Panc1 (cell line): Measurements from ENCODE around the gene LCE6A. TPM values are rescaled to one million over a fixed set of nuclear protein-coding genes. Genes with fewer than 3 reads are reported as not detected.

ENCODE experiments used
- ATAC-seq: fragments of 200-7000 bp; cut with Tn5 transposase; 2 replicates; pipeline ENCODE4 v1.9.1; 2020; ENCODE audit warnings: mild to moderate bottlenecking, moderate library complexity
- BruUV-seq: library from RNA; stranded (reverse); fragments of 400-500 nt; replicated peaks from 2 replicates; lab custom pipeline; 2021; lab: Mats Ljungman, UMichigan
- CTCF ChIA-PET: fragments of 300-600 bp; sonication (Branson Sonifier 250); formaldehyde crosslinking; loops from one replicate; lab custom pipeline; 2022; ENCODE audit warnings: antibody characterized with exemption; lab: Charles Lee
- POLR2A ChIA-PET: fragments of 300-600 bp; sonication (Branson Sonifier 250); formaldehyde crosslinking; loops from one replicate; lab custom pipeline; 2022; ENCODE audit warnings: antibody characterized with exemption; lab: Charles Lee
- DNase-seq: peaks from one replicate; pipeline ENCODE4 v3.0.0-alpha.2; 2010; ENCODE audit warnings: low read depth, low spot score
- H3K27ac ChIP-seq: 2 replicates; pipeline ENCODE4 v1.5.1; 2011; ENCODE audit warnings: mild to moderate bottlenecking, low read length, inconsistent platforms
- H3K27me3 ChIP-seq: fragments of 200-500 bp; sonication (Bioruptor generic); 2 replicates; pipeline ENCODE4 v1.6.0; 2014; ENCODE audit warnings: low read length, inconsistent platforms; ENCODE audit not compliant: control insufficient read depth, insufficient read depth
- H3K36me3 ChIP-seq: fragments of 200-500 bp; sonication (Bioruptor generic); 2 replicates; pipeline ENCODE4 v1.5.1; 2014; ENCODE audit warnings: inconsistent platforms, mild to moderate bottlenecking, low read length, moderate library complexity; ENCODE audit not compliant: control insufficient read depth, insufficient read depth
- H3K4me1 ChIP-seq: 2 replicates; pipeline ENCODE4 v1.5.1; 2011; ENCODE audit warnings: inconsistent platforms, mild to moderate bottlenecking, low read length, moderate library complexity; ENCODE audit not compliant: control insufficient read depth, insufficient read depth
- H3K4me3 ChIP-seq, 2 experiments: 2 replicates each; pipeline ENCODE4 v1.5.1; 2011 to 2012; ENCODE audit warnings: low read depth in 2 of 2, low read length in 2 of 2, mild to moderate bottlenecking in 2 of 2, inconsistent platforms in 1 of 2, moderate library complexity in 1 of 2
- H3K9me3 ChIP-seq: fragments of 200-500 bp; sonication (Bioruptor generic); 2 replicates; pipeline ENCODE4 v1.5.1; 2014; ENCODE audit warnings: low read depth, mild to moderate bottlenecking, inconsistent platforms, low read length, moderate library complexity; ENCODE audit not compliant: control insufficient read depth, insufficient read depth
- CTCF ChIP-seq: fragments of 450-650 bp; IDR thresholded peaks from 2 replicates; pipeline ENCODE4 v1.5.1; 2017; ENCODE audit warnings: mild to moderate bottlenecking
- POLR2AphosphoS5 ChIP-seq: IDR thresholded peaks from 2 replicates; pipeline ENCODE4 v1.6.1; 2012; ENCODE audit warnings: mild to moderate bottlenecking, low read depth, low read length, moderate library complexity
- REST ChIP-seq, 2 experiments: IDR thresholded peaks; 2 replicates each; pipeline ENCODE4 v1.6.1; 2011 to 2012; ENCODE audit warnings: low read depth in 2 of 2, control low read depth in 1 of 2, low read length in 1 of 2, mild to moderate bottlenecking in 1 of 2, moderate library complexity in 1 of 2; ENCODE audit not compliant: insufficient read depth in 1 of 2
- SIN3A ChIP-seq: IDR thresholded peaks from 2 replicates; pipeline ENCODE4 v1.6.1; 2012; ENCODE audit warnings: low read depth, mild to moderate bottlenecking, low read length, moderate library complexity, borderline replicate concordance; ENCODE audit not compliant: insufficient read depth
- TCF7L2 ChIP-seq: IDR thresholded peaks from 2 replicates; pipeline ENCODE4 v1.6.1; 2011; ENCODE audit warnings: mild to moderate bottlenecking, low read depth, low read length, inconsistent platforms
- in situ Hi-C: cut with HindIII; loops from 2 replicates; pipeline ENCODE4 v1.10.0; 2016; ENCODE audit warnings: low sequenced_read_pairs, low pct_unique_long_range_greater_than_20kb
- intact Hi-C: fragments of 100-400 bp; cut with micrococcal nuclease; formaldehyde crosslinking; loops from one replicate; pipeline ENCODE4 v1.10.0; 2022; ENCODE audit not compliant: unreplicated experiment
- total RNA-seq: library from RNA; stranded (reverse); gene quantifications from one replicate; pipeline ENCODE4 v1.2.1, GENCODE V29; 2021; ENCODE audit not compliant: unreplicated experiment

Gene LCE6A
- total RNA-seq, 1 experiment from 2014 or later: not detected

- no peaks in the 10 kb centered on the region for H3K4me1 ChIP-seq
- H3K36me3 ChIP-seq: no peaks in the 10 kb centered on the region
- no TSS peak for BruUV-seq
- no peak within 1 kb of the TSS for H3K27ac ChIP-seq
- H3K4me3 ChIP-seq: no peak within 1 kb of the TSS
- peaks cover 7% of the 10 kb centered on the region; the same call in 1 of the 2 replicates for H3K27me3 ChIP-seq
- ATAC-seq (no peak; the same call in 1 of the 2 replicates), DNase-seq (no peak)
- ChIA-PET POLR2A (no interaction called here), CTCF (no interaction called here)
- TF ChIP-seq REST (IDR thresholded peaks at IDR 0.05; ENCODE audit: insufficient read depth in 1 of 2, low read depth in 2 of 2, low read length in 1 of 2): no peak
- TF ChIP-seq CTCF: no peak
- no peak for TF ChIP-seq SIN3A
- no peak for TF ChIP-seq POLR2AphosphoS5
- no peak for TF ChIP-seq TCF7L2
- intact Hi-C loops (no loop called here), in situ Hi-C loops (no loop called here)
- H3K9me3 ChIP-seq: no peaks in the 10 kb centered on the region
Observed at GRCh38 chr1:152806576-152806975, 36.1 kb upstream of the LCE6A start, which contains the start of gene LCE1C. Gene LCE1C (minus strand): TSS chr1:152806651. CDS start chr1:152805478, 1,173 bp downstream.

- ChIA-PET POLR2A (no interaction called here), CTCF (no interaction called here)
- peaks cover 7% of the 10 kb centered on the region; the same call in 1 of the 2 replicates for H3K27me3 ChIP-seq
- no peaks in the 10 kb centered on the region for H3K36me3 ChIP-seq
- intact Hi-C loops: no loop called here
- ATAC-seq (no peak), DNase-seq (no peak)
- no TSS peak for BruUV-seq
- no peaks in the 10 kb centered on the region for H3K9me3 ChIP-seq
- in situ Hi-C loops: no loop called here
- no peaks in the 10 kb centered on the region for H3K4me1 ChIP-seq
- H3K27ac ChIP-seq: no peak overlapping the region
- TF ChIP-seq POLR2AphosphoS5: no peak
- TF ChIP-seq REST (IDR thresholded peaks at IDR 0.05; ENCODE audit: insufficient read depth in 1 of 2, low read depth in 2 of 2, low read length in 1 of 2): no peak
- TF ChIP-seq TCF7L2: no peak
- TF ChIP-seq CTCF: no peak
- TF ChIP-seq SIN3A: no peak
- H3K4me3 ChIP-seq: no peak overlapping the region
Observed at GRCh38 chr1:152811050-152811449, 31.6 kb upstream of the LCE6A start.
